ENCODE data around the gene CRYBA2.

DNA sequence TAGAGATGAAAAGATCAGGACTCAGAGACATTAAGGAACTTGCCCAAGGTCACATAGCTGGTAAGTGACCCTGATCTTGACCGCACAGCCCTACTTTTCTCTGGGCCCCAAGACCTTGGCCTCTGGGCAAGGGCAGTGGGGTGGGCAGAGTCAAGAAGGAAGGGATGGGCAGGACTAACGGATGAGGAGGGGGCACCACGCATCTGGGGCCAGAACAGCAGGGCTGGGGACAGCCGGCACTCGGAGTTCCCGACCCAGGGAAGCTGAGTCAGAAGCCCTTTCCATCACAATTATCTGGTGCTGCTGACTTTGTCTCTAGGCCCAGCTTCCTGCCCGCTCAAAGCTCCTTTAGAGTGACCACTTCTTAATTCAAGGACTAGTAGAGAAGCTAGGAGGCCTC lies 33.7 kb upstream of the CRYBA2 start:
- no peak for TF ChIP-seq POLR2A (IDR thresholded peaks at IDR 0.05)
- TF ChIP-seq, protein P1, sequence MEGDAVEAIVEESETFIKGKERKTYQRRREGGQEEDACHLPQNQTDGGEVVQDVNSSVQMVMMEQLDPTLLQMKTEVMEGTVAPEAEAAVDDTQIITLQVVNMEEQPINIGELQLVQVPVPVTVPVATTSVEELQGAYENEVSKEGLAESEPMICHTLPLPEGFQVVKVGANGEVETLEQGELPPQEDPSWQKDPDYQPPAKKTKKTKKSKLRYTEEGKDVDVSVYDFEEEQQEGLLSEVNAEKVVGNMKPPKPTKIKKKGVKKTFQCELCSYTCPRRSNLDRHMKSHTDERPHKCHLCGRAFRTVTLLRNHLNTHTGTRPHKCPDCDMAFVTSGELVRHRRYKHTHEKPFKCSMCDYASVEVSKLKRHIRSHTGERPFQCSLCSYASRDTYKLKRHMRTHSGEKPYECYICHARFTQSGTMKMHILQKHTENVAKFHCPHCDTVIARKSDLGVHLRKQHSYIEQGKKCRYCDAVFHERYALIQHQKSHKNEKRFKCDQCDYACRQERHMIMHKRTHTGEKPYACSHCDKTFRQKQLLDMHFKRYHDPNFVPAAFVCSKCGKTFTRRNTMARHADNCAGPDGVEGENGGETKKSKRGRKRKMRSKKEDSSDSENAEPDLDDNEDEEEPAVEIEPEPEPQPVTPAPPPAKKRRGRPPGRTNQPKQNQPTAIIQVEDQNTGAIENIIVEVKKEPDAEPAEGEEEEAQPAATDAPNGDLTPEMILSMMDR (IDR thresholded peaks at IDR 0.05) = no peak
